Stomach (tissue), 9 donors: ENCODE results near the gene NUMB. TPM values are rescaled to one million over a fixed set of nuclear protein-coding genes. Genes with fewer than 3 reads are reported as not detected.

Experiments used
- DNase-seq, 2 donors: peaks; one replicate each; pipeline versions ENCODE4 v3.0.0 to v3.0.0-alpha.2; 2013 to 2019
- H3K27ac ChIP-seq, 5 donors: fragments of 200-600 bp in 4 of 5; sonication (generic) in 4 of 5; one replicate each; pipeline ENCODE4 v1.5.1; 2013 to 2019; ENCODE audit warnings: mild to moderate bottlenecking in 1 of 5, moderate library complexity in 1 of 5
- H3K27me3 ChIP-seq, 3 donors: fragments of 200-600 bp; sonication (generic); one replicate each; pipeline ENCODE4 v1.5.1; 2017 to 2019; ENCODE audit warnings: mixed run types in 1 of 3
- H3K36me3 ChIP-seq, 4 donors: fragments of 200-600 bp; sonication (generic); 1 replicate in 3 of 4; 2 replicates in 1 of 4; pipeline ENCODE4 v1.5.1; 2016 to 2019
- H3K4me1 ChIP-seq, 4 donors: fragments of 200-600 bp; sonication (generic); one replicate each; pipeline ENCODE4 v1.5.1; 2016 to 2019
- H3K4me3 ChIP-seq, 4 donors: fragments of 200-600 bp; sonication (generic) in 3 of 4; one replicate each; pipeline ENCODE4 v1.5.1; 2016 to 2019; ENCODE audit warnings: mild to moderate bottlenecking in 1 of 4
- H3K9me3 ChIP-seq, 4 donors: fragments of 200-600 bp; sonication (generic); one replicate each; pipeline ENCODE4 v1.5.1; 2016 to 2019
- CTCF ChIP-seq, 7 experiments: fragments of 450-650 bp in 4 of 7; fragments of 200-600 bp in 3 of 7; sonication (generic) in 3 of 7; IDR thresholded peaks; one replicate each; pipeline ENCODE4 v1.5.1; 2016 to 2019; ENCODE audit warnings: antibody characterized with exemption in 7 of 7, control low read depth in 2 of 7, mild to moderate bottlenecking in 1 of 7
- EP300 ChIP-seq: sonication (generic); formaldehyde crosslinking; IDR thresholded peaks from one replicate; pipeline ENCODE4 v1.6.1; 2017; ENCODE audit warnings: antibody characterized with exemption
- POLR2A ChIP-seq, 4 donors: fragments of 450-650 bp; IDR thresholded peaks; one replicate each; pipeline ENCODE4 v1.6.1; 2016; ENCODE audit warnings: antibody characterized with exemption in 4 of 4, control low read depth in 2 of 4, mild to moderate bottlenecking in 1 of 4, moderate library complexity in 1 of 4
- POLR2AphosphoS5 ChIP-seq, 3 donors: sonication (generic); formaldehyde crosslinking; IDR thresholded peaks; one replicate each; pipeline ENCODE4 v1.6.1; 2016; ENCODE audit warnings: antibody characterized with exemption in 3 of 3
- WGBS, 5 donors: extraction: QIAGEN DNeasy Blood & Tissue Kit in 3 of 5; methylation state at CpG; one replicate each; pipeline versions ENCODE4 v1.1.5 to v1.1.7; 2013 to 2018; 5-methylcytosine and 5-hydroxymethylcytosine counted together
- intact Hi-C: fragments of 100-400 bp; cut with DNase I; formaldehyde crosslinking; loops from one replicate; pipeline ENCODE4 v1.15.1; 2023; ENCODE audit warnings: low total_unique reads
- polyA plus RNA-seq, 3 donors: library from polyadenylated mRNA; stranded (reverse); fragments of 200-250 nt; gene quantifications; one replicate each; pipeline ENCODE4 v1.2.3, GENCODE V29; 2013
- total RNA-seq, 5 donors: library from RNA; depleted of rRNA; stranded (reverse); fragments of >200 nt; gene quantifications; one replicate each; pipeline versions ENCODE4 v1.1.0 to v1.2.3, GENCODE V29; 2014 to 2016
- donor health status: healthy with polysubstance abuse.
- donor health status: Bipolar disorder and iron deficiency.
- donor health status: healthy.

NUMB gene
- total and polyA plus RNA-seq, 8 donors: 26.4 to 135 (median 50.0) TPM

GRCh38 chr14:73238941-73239340 lies 219.4 kb downstream of the NUMB start:
- Histone ChIP-seq H3K36me3 (no peaks in the 10 kb centered on the region), H3K4me3 (peak overlapping the region in 3 of 4 donors; percentile 56 to 72 (median 65)), H3K4me1 (peaks cover 29 to 82% (median 62%) of the 10 kb centered on the region in 4 donors), H3K27me3 (peaks cover 0 to 75% (median 34%) of the 10 kb centered on the region in 3 donors), H3K9me3 (no peaks in the 10 kb centered on the region), H3K27ac (no peak overlapping the region)
- 74 to 81% (median 78%) methylated on average over 11 of the region's 11 CpGs for WGBS, 5 donors
- intact Hi-C loops: no loop called here
- no peak for DNase-seq
- TF ChIP-seq POLR2AphosphoS5 (IDR thresholded peaks at IDR 0.05) (no peak), EP300 (no peak), POLR2A (IDR thresholded peaks at IDR 0.05) (no peak), CTCF (IDR thresholded peaks at IDR 0.05) (no peak)

GRCh38 chr14:73238424-73238852 lies 219.9 kb downstream of the NUMB start:
- intact Hi-C loops: no loop called here
- DNase-seq: peak in 1 of 2 donors; percentile 73
- peak overlapping the region; percentile 56 to 72 (median 62) for H3K4me3 ChIP-seq
- 18 to 27% (median 24%) methylated on average over 9 to 10 of the region's 10 CpGs for WGBS, 5 donors
- H3K36me3 ChIP-seq: no peaks in the 10 kb centered on the region
- peak overlapping the region in 4 of 5 donors; percentile 57 to 78 (median 72) for H3K27ac ChIP-seq
- TF ChIP-seq POLR2AphosphoS5 (IDR thresholded peaks at IDR 0.05) (peak in 1 of 3 donors; percentile 20), POLR2A (IDR thresholded peaks at IDR 0.05) (no peak)
- H3K27me3 ChIP-seq: peaks cover 0 to 80% (median 34%) of the 10 kb centered on the region in 3 donors
- H3K9me3 ChIP-seq: no peaks in the 10 kb centered on the region
- peaks cover 29 to 80% (median 61%) of the 10 kb centered on the region in 4 donors for H3K4me1 ChIP-seq

- Histone ChIP-seq H3K27ac (peak overlapping the region in 4 of 5 donors; percentile 57 to 78 (median 72)), H3K36me3 (no peaks in the 10 kb centered on the region), H3K9me3 (no peaks in the 10 kb centered on the region), H3K4me1 (peaks cover 29 to 74% (median 59%) of the 10 kb centered on the region in 4 donors), H3K27me3 (peaks cover 0 to 82% (median 34%) of the 10 kb centered on the region in 3 donors), H3K4me3 (peak overlapping the region; percentile 56 to 72 (median 62))
- intact Hi-C loops: no loop called here
- peak in 1 of 2 donors; percentile 54 for DNase-seq
- 2 to 16% (median 3%) methylated on average over 17 to 73 of the region's 73 CpGs for WGBS, 5 donors
- TF ChIP-seq CTCF (IDR thresholded peaks at IDR 0.05) (no peak), POLR2AphosphoS5 (IDR thresholded peaks at IDR 0.05) (no peak), POLR2A (IDR thresholded peaks at IDR 0.05) (no peak)
Measured at GRCh38 chr14:73237786-73238423, 220.4 kb downstream of the NUMB start.

- H3K4me1 ChIP-seq: peaks cover 29 to 68% (median 57%) of the 10 kb centered on the region in 4 donors
- 7 to 14% (median 8%) methylated on average over 15 to 48 of the region's 48 CpGs for WGBS, 5 donors
- H3K4me3 ChIP-seq: peak within 1 kb of the TSS; percentile 56 to 72 (median 62)
- DNase-seq: peak in 1 of 2 donors; percentile 83
- peaks cover 0 to 82% (median 34%) of the 10 kb centered on the region in 3 donors for H3K27me3 ChIP-seq
- TF ChIP-seq POLR2A (IDR thresholded peaks at IDR 0.05): no peak
- no peak for TF ChIP-seq POLR2AphosphoS5 (IDR thresholded peaks at IDR 0.05)
- no peaks in the 10 kb centered on the region for H3K36me3 ChIP-seq
- peak within 1 kb of the TSS in 4 of 5 donors; percentile 57 to 78 (median 72) for H3K27ac ChIP-seq
- intact Hi-C loops: no loop called here
- no peaks in the 10 kb centered on the region for H3K9me3 ChIP-seq
Measured at GRCh38 chr14:73237219-73237785, 221.0 kb downstream of the NUMB start, which contains the start of gene PAPLN. Gene PAPLN, plus strand, starts transcription at chr14:73237506. Its CDS starts 2,273 bp downstream, at chr14:73239779.

GRCh38 chr14:73236752-73237218 lies 221.6 kb downstream of the NUMB start:
- WGBS, 5 donors: 65 to 84% (median 73%) methylated on average over 6 to 7 of the region's 7 CpGs
- peak overlapping the region in 3 of 4 donors; percentile 56 to 72 (median 65) for H3K4me3 ChIP-seq

More at GRCh38 chr14:73236752-73237218, 221.6 kb downstream of the NUMB start:
- no peak for DNase-seq
- no peaks in the 10 kb centered on the region for H3K36me3 ChIP-seq
- no peak overlapping the region for H3K27ac ChIP-seq
- H3K27me3 ChIP-seq: peaks cover 0 to 82% (median 34%) of the 10 kb centered on the region in 3 donors
- intact Hi-C loops: no loop called here
- TF ChIP-seq POLR2A (IDR thresholded peaks at IDR 0.05): no peak
- no peak for TF ChIP-seq CTCF (IDR thresholded peaks at IDR 0.05)
- no peak for TF ChIP-seq EP300
- TF ChIP-seq POLR2AphosphoS5 (IDR thresholded peaks at IDR 0.05): no peak
- H3K9me3 ChIP-seq: no peaks in the 10 kb centered on the region
- H3K4me1 ChIP-seq: peaks cover 29 to 67% (median 53%) of the 10 kb centered on the region in 4 donors
